Esophagus muscularis mucosa (tissue), 3 donors: ENCODE data around the gene POTEF.
"Not testable (repeated sequence)": the region's sequence is repeated elsewhere in the genome, so short reads cannot be mapped to it uniquely, and the experiment has no call there.

ENCODE experiments used
- POLR2A ChIP-seq: fragments of 450-650 bp; IDR thresholded peaks from one replicate; pipeline ENCODE4 v1.6.1; 2017; ENCODE audit warnings: antibody characterized with exemption, moderate library complexity, mild to moderate bottlenecking, low read depth
- POLR2AphosphoS5 ChIP-seq, 2 donors: sonication (generic); formaldehyde crosslinking; IDR thresholded peaks; one replicate each; pipeline ENCODE4 v1.6.1; 2017; ENCODE audit warnings: antibody characterized with exemption in 2 of 2
- TF ChIP-seq, protein P1 (sequence below), 3 experiments: fragments of 200-600 bp in 2 of 3; fragments of 450-650 bp in 1 of 3; sonication (generic) in 2 of 3; IDR thresholded peaks; one replicate each; pipeline ENCODE4 v1.5.1; 2017 to 2019; ENCODE audit warnings: antibody characterized with exemption in 3 of 3, mild to moderate bottlenecking in 2 of 3, moderate library complexity in 1 of 3

DNA sequence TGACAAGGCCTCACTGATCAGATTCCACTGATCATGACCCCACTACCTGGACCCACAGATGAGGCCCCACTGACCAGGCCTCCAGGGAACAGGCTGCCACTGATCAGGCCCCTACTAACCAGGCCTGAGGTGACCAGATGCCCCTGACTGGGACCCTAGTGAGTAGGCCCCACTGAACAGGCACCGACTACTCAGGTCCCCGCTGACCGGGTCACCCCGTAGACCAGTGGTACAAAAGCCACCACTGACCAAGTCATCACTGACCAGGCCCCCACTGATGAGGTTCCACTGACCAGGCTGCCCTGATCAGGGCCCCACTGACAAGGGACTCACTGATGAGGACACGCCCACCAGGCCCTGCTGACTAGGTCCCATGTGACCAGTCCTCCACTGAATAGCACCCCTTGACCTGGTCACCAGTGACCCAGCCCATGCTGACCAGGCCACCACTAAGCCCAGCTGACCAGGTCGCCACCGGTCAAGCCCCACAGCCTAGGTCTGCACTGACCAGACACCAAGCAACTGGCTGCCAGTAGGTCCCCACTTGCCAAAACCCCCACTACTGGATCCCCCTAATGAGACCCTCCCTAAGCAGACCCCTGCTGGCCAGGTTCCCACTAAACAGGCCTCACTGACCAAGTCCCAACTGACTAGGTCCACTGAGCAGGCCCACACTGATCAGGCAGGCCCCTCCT, 75.7 kb downstream of the POTEF start:
- TF ChIP-seq, protein P1, sequence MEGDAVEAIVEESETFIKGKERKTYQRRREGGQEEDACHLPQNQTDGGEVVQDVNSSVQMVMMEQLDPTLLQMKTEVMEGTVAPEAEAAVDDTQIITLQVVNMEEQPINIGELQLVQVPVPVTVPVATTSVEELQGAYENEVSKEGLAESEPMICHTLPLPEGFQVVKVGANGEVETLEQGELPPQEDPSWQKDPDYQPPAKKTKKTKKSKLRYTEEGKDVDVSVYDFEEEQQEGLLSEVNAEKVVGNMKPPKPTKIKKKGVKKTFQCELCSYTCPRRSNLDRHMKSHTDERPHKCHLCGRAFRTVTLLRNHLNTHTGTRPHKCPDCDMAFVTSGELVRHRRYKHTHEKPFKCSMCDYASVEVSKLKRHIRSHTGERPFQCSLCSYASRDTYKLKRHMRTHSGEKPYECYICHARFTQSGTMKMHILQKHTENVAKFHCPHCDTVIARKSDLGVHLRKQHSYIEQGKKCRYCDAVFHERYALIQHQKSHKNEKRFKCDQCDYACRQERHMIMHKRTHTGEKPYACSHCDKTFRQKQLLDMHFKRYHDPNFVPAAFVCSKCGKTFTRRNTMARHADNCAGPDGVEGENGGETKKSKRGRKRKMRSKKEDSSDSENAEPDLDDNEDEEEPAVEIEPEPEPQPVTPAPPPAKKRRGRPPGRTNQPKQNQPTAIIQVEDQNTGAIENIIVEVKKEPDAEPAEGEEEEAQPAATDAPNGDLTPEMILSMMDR (IDR thresholded peaks at IDR 0.05): not testable (repeated sequence)
- not testable (repeated sequence) for TF ChIP-seq POLR2AphosphoS5 (IDR thresholded peaks at IDR 0.05); POLR2A
